HG03571 (cell line): Measurements from ENCODE around the gene RSPH9.
"Not testable (repeated sequence)": the region's sequence is repeated elsewhere in the genome, so short reads cannot be mapped to it uniquely, and the experiment has no call there.

Experiments
- ATAC-seq: cut with Tn5 transposase; IDR thresholded peaks from one replicate; pipeline ENCODE4 v1.9.1; 2021; ENCODE audit not compliant: unreplicated experiment

The RSPH9 gene

GRCh38 chr6:43682724-43683429 lies 38.0 kb downstream of the RSPH9 start:
- ATAC-seq: no peak

- no peak for ATAC-seq
Measured at GRCh38 chr6:43683708-43684455, 39.0 kb downstream of the RSPH9 start.

GRCh38 chr6:43687079-43687436 lies 42.2 kb downstream of the RSPH9 start:
- ATAC-seq: no peak

- peak; percentile 86 for ATAC-seq
Measured at GRCh38 chr6:43687437-43688347, 42.9 kb downstream of the RSPH9 start, which contains the start of gene MRPS18A. MRPS18A (minus strand) TSS chr6:43687791; CDS start chr6:43687779, 12 bp downstream.

GRCh38 chr6:43689421-43689820 lies 44.6 kb downstream of the RSPH9 start:
- no peak for ATAC-seq

GRCh38 chr6:43695215-43695966 lies 50.6 kb downstream of the RSPH9 start:
- no peak for ATAC-seq

- ATAC-seq: no peak
Measured at GRCh38 chr6:43695967-43696291, 51.1 kb downstream of the RSPH9 start.

- no peak for ATAC-seq
Measured at GRCh38 chr6:43697421-43697820, 52.6 kb downstream of the RSPH9 start.

GRCh38 chr6:43698584-43699349 lies 53.9 kb downstream of the RSPH9 start:
- ATAC-seq: no peak

- no peak for ATAC-seq
Measured at GRCh38 chr6:43699564-43700186, 54.8 kb downstream of the RSPH9 start.

- ATAC-seq: not testable (repeated sequence)
Measured at GRCh38 chr6:43700939-43701560, 56.2 kb downstream of the RSPH9 start.

- ATAC-seq: no peak
Measured at GRCh38 chr6:43702171-43702533, 57.3 kb downstream of the RSPH9 start.

GRCh38 chr6:43702534-43703440 lies 58.0 kb downstream of the RSPH9 start:
- no peak for ATAC-seq

GRCh38 chr6:43703512-43704429 lies 58.9 kb downstream of the RSPH9 start:
- no peak for ATAC-seq

GRCh38 chr6:43705996-43706395 lies 61.2 kb downstream of the RSPH9 start:
- ATAC-seq: no peak

- ATAC-seq: no peak
Measured at GRCh38 chr6:43706788-43707187, 62.0 kb downstream of the RSPH9 start.

GRCh38 chr6:43707269-43707668 lies 62.4 kb downstream of the RSPH9 start:
- ATAC-seq: no peak
